C4-2B (cell line): Measurements from ENCODE around the gene ADARB2.

Source experiments
- CTCF ChIP-seq: fragments of 450-650 bp; conservative IDR thresholded peaks from 2 replicates; pipeline ENCODE4 v1.5.1; 2017; ENCODE audit warnings: mild to moderate bottlenecking
- ZFX ChIP-seq: fragments of 450-650 bp; IDR thresholded peaks from 2 replicates; pipeline ENCODE4 v1.6.1; 2017

- no peak for TF ChIP-seq CTCF
- TF ChIP-seq ZFX = no peak
Observed at GRCh38 chr10:1679821-1680650, 57.3 kb downstream of the ADARB2 start.
